NCI-H748 (cell line): ENCODE measurements around the gene CTSS.
"Not testable (repeated sequence)": the region's sequence is repeated elsewhere in the genome, so short reads cannot be mapped to it uniquely, and the experiment has no call there.

Experiments
- DNase-seq: peaks from one replicate; lab custom pipeline; 2025; ENCODE audit not compliant: unreplicated experiment; lab: John Stamatoyannopoulos, UW

The CTSS gene

DNA sequence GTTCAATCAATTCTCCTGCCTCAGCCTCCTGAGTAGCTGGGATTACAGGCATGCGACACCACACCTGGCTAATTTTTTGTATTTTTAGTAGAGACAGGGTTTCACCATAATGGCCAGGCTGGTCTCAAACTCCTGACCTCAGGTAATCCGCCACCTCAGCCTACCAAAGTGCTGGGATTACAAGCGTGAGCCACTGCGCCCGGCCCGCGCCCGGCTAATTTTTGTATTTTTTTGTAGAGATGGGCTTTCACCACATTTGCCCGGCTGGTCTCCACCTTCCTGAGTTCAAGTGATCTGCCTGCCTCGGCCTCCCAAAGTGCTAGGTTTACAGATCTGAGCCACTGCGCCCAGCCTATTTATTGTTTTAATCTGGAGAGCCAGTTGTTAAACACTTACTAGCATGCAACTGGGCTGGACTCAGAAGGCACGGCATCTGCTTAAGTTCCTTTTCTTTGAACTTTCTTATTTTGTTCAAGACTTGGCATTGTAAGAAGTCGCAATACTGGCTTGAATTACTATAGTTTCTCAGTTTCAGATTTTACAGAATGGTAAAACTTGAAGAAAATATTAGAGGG, 10.4 kb upstream of the CTSS start:
- not testable (repeated sequence) for DNase-seq

DNA sequence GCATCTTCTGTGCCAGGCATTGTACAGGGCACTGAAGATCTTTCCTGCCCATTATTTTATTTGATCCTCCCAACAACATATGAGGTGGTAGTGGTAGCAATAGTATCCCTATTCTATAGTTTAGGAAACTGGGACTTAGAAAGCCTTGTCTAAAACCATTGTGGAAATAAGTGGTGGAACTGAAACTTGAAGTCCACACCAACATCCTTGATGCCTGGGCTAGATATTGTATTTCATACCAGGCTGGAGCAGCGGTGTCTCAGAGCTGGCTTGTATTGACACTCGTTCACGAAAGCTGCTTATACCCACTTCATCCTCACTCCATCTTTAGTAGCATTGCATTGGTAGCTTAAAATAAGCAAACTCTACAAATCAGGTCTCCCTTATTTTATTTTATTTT, 9.7 kb upstream of the CTSS start:
- no peak for DNase-seq

- DNase-seq, result no peak
These were observed 6.7 kb upstream of the CTSS start for GRCh38 chr1:150772326-150772725.

- not testable (repeated sequence) for DNase-seq
These were observed 2.1 kb upstream of the CTSS start for GRCh38 chr1:150767704-150768103.

DNA sequence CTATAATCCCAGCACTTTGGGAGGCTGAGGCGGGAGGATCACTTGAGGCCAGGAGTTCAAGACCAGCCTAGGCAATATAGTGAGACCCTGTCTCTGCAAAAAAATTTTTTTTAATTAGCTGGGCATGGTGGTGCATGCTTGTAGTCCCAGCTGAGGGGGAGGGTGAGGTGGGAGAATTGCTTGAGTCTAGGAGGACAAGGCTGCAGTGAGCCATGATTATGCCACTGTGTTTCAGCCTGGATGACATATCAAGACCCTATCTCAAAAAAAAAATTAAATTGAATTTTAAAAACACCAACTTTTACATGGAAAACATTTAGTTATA, 361 bp upstream of the CTSS start:
- not testable (repeated sequence) for DNase-seq

DNA sequence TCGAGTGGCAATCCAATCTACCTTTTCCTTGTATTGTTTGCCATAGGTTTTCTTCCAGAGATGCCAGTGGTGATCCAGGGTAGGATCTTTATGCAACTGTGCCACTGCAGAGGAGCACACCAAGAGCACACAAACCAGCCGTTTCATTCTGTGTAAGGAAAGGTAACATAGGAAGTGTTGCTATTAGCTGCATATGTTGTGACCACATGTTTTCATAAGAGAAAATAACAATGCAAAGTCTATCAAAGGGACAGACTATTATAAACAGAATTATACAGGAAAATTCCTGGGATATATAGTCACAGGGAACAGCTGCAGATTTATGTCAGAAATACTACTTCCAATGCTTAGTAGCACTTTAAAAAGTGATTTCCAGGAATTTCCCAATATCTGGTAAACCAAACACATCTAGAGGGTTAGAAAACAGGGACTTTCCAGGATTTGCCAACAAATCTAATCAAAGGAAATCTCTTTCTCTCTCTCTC, 919 bp downstream of the CTSS start:
- DNase-seq, result no peak

GRCh38 chr1:150763018-150763417, 2.6 kb downstream of the CTSS start:
- DNase-seq, result no peak

- no peak for DNase-seq
These were observed 3.0 kb downstream of the CTSS start for GRCh38 chr1:150762552-150762951.

DNA sequence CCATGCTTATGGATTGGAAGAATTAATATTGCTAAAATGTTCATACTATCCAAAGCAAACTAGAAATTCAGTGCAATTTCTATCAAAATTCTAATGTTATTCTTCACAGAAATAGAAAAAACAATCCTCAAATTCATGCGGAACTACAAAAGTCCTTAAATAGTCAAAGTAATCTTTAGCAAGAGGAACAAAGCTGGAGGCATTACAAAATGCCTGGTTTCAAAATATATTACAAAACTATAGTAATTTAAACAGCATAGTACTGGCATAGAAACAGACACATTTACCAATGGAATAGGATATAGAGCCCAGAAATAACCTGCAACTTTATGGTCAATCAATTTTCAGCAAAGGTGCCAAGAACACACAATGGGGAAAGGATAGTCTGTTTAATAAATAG, 3.8 kb downstream of the CTSS start:
- no peak for DNase-seq

DNA sequence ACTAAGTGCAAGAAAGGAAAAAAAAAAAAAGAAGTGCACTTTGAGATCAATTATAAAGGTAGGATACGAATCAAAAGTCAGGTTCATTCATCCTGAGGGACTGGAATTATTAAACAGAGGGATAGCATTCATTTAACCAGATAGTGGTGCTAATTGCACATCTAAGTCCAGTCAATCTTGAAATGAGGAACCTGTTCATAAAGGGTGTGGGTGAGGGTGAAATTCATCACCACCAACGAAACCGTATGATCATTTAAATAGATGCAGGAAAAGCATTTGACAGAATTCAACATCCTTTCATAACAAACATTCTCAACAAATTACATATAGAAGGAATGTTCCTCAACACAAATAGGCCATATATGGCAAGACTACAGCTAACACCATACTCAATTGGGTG, 5.6 kb downstream of the CTSS start:
- no peak for DNase-seq

DNA sequence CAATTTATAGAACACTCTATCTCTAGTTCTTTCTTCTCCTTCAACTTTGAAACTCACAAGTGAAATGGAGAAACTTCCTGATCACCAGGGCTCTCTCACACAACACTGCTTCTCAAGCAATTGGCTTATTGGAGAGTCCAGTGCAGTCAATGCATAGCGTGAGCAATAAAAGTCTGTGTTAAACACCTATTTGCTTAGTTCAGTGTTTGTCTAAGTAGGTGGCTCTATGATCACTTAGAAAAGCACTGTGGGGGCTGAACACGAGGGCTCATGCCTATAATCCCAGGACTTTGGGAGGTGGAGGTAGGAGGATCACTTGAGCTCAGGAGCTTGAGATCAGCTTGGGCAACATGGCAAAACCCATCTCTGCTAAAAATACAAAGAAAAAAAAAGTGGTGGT, 12.2 kb downstream of the CTSS start:
- DNase-seq, result no peak

DNA sequence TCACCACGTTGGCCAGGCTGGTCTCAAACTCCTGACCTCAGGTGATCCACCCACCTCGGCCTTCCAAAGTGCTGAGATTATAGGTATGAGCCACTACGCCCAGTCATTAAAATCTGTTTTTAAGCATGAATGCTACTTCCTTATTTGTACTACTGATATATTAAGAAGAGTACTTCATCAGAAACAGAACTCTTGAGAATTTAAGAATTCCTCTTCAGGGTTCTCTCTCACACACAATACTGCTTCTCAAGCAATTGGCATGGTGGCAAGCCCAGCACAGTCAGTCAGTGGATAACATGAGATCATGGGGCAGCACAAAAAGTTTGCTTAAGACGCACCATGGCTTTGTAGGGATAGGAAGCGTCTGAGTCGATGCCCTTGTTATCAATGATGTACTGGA, 14.1 kb downstream of the CTSS start:
- DNase-seq, result no peak

GRCh38 chr1:150749720-150750311, 15.8 kb downstream of the CTSS start:
- DNase-seq, result no peak

DNA sequence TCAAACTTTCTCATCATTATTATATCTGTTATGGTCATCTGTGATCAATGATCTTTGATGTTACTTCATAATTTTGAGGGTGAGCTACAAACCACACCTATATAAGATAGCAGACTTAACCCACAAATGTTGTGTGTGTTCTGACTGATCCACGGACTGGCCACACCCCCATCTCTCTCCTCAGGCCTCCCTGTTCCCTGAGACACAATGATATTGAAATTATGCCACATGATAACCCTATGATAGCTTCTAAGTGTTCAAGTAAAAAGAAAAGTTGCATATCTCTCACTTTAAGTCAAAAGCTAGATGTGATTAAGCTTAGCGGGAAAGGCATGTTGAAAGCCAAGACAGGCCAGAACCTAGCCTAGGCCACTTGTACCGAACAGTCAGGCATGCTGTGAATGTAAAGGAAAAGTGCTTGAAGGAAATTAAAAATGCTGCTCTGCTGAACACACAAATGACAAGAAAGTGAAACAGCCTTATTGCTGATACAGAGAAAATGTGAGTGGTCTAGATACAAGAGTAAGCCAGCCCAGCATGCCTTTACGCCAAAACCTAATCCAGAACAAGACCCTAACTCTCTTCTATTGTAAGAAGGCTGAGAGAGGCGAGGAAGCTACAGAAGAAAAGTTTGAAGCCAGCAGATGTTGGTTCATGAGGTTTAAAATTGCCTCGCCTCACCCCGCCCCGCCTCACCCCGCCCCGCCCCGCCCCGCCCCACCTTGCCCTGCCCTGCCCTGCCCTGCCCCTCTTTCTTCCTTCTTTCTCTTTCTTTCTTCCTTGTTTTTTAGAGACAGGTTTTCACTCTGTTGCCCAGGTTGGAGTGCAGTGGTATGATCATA, 16.5 kb downstream of the CTSS start:
- DNase-seq, result no peak

DNA sequence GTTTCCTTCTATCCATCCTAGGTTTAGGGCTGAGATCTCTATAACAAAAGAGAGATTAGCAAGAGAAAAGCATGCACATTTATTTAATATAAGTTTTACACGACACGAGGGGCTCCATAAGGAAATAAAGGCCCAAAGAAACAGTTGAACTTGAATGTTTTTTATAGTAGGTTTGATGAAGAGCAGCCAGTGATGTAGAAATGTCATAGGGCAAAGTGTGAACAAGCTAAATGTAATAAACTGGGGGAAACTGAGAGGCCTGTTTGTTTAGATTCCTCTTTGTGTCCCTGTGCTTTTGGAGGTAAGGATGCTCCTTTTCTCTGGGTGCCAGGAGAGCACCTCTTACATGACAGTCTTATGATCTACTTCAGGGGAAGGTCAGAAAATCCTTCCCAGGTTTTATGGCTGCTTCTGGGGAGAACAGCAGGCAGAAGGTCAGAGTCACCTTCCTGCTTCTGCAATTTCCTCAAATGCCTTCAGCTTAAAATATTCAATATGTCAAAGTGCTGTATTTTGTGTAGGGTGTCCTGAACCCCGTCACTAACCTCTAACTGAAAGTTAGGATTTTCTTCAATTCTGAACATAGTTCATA, 35.4 kb downstream of the CTSS start:
- DNase-seq, result no peak

DNA sequence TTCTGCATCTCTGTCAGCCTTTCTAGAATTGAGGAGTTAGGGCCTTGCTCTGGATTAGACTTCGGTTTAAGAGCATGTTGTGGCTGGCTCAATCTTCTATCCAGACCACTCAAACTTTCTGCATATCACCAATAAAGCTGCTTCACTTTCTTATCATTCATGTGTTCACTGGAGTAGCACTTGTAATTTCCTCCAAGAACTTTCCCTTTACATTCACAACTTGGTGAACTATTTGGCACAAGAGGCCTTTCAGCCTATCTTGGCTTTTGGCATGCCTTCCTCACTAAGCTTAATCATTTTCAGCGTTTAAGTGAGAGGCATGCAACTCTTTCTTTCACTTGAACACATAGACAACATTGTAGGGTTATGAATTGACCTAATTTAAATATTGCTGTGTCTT, 41.2 kb downstream of the CTSS start:
- DNase-seq, result no peak

DNA sequence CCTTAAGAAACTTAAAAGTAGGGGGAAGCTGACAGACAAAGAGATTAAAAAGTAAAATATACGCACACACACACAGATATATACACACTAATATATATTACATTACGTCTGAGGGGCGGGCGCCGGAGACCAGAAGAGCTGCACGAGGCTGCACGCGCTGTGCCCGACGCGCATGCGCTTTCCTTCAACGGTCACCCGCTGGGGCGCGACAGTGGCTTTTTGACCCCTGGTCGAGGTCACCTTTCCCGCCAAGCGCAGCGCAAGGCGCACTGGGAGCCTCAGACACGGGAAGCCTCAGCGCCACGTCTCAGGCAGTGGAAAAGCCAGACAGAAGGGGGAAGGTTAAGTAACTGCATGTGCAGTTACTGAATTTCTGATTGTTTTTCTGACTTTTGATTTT, 44.9 kb downstream of the CTSS start, which contains the start of gene HORMAD1:
HORMAD1 (minus strand) TSS at position 193 of the 400 bp plus-strand sequence. CDS start 1,390 bp downstream, outside the sequence.
- DNase-seq, result no peak

DNA sequence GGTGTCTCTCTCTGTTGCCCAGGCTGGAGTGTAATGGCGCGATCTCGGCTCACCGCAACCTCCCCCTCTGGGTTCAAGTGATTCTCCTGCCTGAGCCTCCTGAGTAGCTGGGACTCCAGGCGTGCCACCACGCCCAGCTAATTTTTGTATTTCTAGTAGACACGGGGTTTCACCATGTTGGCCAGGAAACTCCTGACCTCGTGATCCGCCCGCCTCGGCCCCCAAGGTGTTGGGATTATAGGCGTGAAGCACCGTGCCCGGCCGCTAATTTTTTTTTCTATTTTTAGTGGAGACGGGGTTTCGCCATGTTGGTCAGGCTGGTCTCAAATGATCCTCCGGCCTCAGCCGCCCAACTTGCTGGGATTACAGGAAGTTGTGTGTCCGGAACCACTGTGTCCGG, 45.5 kb downstream of the CTSS start:
- DNase-seq, result no peak

DNA sequence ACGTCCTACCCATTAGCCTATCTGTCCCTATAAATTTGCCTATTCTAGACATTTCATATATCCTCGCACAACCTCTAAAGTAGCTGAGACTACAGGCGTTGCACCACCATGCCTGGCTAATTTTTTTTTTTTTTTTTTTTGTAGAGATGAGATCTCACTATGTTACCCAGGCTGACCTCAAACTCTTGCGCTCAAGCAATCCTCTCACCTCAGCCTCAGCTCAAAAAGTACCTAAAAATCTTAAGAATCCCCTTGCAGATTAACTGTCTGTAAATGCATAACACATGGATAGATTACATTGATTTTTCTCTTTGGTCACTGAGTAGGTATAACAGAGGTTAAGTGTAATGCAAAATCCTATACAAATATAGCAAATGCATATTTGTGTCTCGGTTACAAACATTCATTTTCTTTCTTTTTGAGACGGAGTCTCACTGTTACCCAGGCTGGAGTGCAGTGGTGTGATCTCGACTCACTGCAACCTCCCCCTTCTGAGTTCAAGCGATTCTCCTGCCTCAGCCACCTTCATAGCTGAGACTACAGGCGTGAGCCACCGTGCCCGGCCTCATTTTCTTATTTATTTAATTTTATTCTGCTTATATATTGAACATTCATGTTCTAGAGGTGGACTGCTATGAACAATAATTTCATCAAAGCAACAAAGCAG, 47.2 kb downstream of the CTSS start:
- no peak for DNase-seq

DNA sequence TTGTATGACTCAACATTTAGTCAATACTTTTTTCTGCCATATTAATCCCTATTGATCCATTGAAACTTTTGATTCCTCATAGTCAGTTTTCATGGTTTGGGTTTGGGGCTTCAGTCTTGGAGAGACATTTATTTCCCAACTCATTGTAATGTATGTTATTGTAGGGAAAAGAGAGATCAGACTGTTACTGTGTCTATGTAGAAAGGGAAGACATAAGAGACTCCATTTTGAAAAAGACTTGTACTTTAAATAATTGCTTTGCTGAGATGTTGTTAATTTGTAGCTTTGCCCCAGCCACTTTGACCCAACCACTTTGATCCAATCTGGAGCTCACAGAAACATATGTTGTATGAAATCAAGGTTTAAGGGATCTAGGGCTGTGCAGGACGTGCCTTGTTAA, 56.5 kb downstream of the CTSS start:
- DNase-seq, result not testable (repeated sequence)

GRCh38 chr1:150708595-150708994, 57.0 kb downstream of the CTSS start:
- DNase-seq, result no peak
